ENCODE measurements around the gene HMOX1.

GRCh38 chr22:35425546-35425945 lies 44.6 kb downstream of the HMOX1 start:
- TF ChIP-seq CTCF (IDR thresholded peaks at IDR 0.05; ENCODE audit: insufficient read depth, low read length, poor library complexity, severe bottlenecking) (no peak), EZH2phosphoT487 (conservative IDR thresholded peaks at IDR 0.05; ENCODE audit: low read length) (no peak)
